ENCODE results near the gene MYO18B.

GRCh38 chr22:25728071-25728470, 13.9 kb upstream of the MYO18B start:
- no peak for TF ChIP-seq REST (IDR thresholded peaks at IDR 0.05; ENCODE audit: insufficient replicate concordance, low read depth)
- no peak for TF ChIP-seq CTCF (IDR thresholded peaks at IDR 0.05; ENCODE audit: insufficient read depth, low read length)
